HG02642 (cell line): Measurements from ENCODE around the gene CDYL.
A peak's percentile ranks its signal among the peaks of the same experiment; 100 is the strongest.

Experiments
- ATAC-seq: cut with Tn5 transposase; IDR thresholded peaks from one replicate; pipeline ENCODE4 v1.9.1; 2021; ENCODE audit warnings: mild to moderate bottlenecking; ENCODE audit not compliant: unreplicated experiment, poor library complexity

CDYL gene

GRCh38 chr6:4802312-4802935 lies 26.2 kb downstream of the CDYL start:
- ATAC-seq = peak; percentile 72

GRCh38 chr6:4803343-4803744 lies 27.1 kb downstream of the CDYL start:
- no peak for ATAC-seq

- ATAC-seq = no peak
These were observed 27.9 kb downstream of the CDYL start for GRCh38 chr6:4804095-4804494.

- ATAC-seq = no peak
These were observed 29.5 kb downstream of the CDYL start for GRCh38 chr6:4805553-4806336.

GRCh38 chr6:4806337-4806725 lies 30.1 kb downstream of the CDYL start:
- ATAC-seq = no peak

- no peak for ATAC-seq
These were observed 30.6 kb downstream of the CDYL start for GRCh38 chr6:4806791-4807190.

- no peak for ATAC-seq
These were observed 32.2 kb downstream of the CDYL start for GRCh38 chr6:4808396-4808795.

GRCh38 chr6:4809999-4810918 lies 34.1 kb downstream of the CDYL start:
- ATAC-seq = no peak

- ATAC-seq = no peak
These were observed 35.9 kb downstream of the CDYL start for GRCh38 chr6:4812068-4812467.

- no peak for ATAC-seq
These were observed 36.9 kb downstream of the CDYL start for GRCh38 chr6:4813055-4813454.

- no peak for ATAC-seq
These were observed 38.0 kb downstream of the CDYL start for GRCh38 chr6:4814212-4814611.

- no peak for ATAC-seq
These were observed 38.8 kb downstream of the CDYL start for GRCh38 chr6:4814987-4815386.

GRCh38 chr6:4815584-4815983 lies 39.4 kb downstream of the CDYL start:
- ATAC-seq = no peak

GRCh38 chr6:4816904-4817303 lies 40.7 kb downstream of the CDYL start:
- no peak for ATAC-seq

GRCh38 chr6:4817551-4817950 lies 41.3 kb downstream of the CDYL start:
- no peak for ATAC-seq

- no peak for ATAC-seq
These were observed 42.2 kb downstream of the CDYL start for GRCh38 chr6:4818272-4818938.

- ATAC-seq = no peak
These were observed 43.6 kb downstream of the CDYL start for GRCh38 chr6:4819706-4820283.

GRCh38 chr6:4820704-4821276 lies 44.6 kb downstream of the CDYL start:
- no peak for ATAC-seq

GRCh38 chr6:4822476-4822875 lies 46.3 kb downstream of the CDYL start:
- no peak for ATAC-seq

- no peak for ATAC-seq
These were observed 52.0 kb downstream of the CDYL start for GRCh38 chr6:4828187-4828698.
